ENCODE measurements around the gene THRAP3. TPM values are rescaled to one million over a fixed set of nuclear protein-coding genes. Genes with fewer than 3 reads are reported as not detected.

The THRAP3 gene
- total and polyA plus RNA-seq, 9 of the 15 experiments (the other 6 are each of a cell fraction or from before 2014, with no cell fraction given), result 66.2 to 135 (median 113) TPM

- TF ChIP-seq ZNF655 (CRISPR knock-in tag; IDR thresholded peaks at IDR 0.05) (no peak), TRIM24 (IDR thresholded peaks at IDR 0.05) (peak; percentile 24 to 66; a peak in 3 of 4 replicates), FOSL1 (tag; conservative IDR thresholded peaks at IDR 0.05) (peak; percentile 55), NFIX (CRISPR knock-in tag; IDR thresholded peaks at IDR 0.05; ENCODE audit: low read depth) (no peak), BRD4 (IDR thresholded peaks at IDR 0.05) (peak; percentile 44; the same call in 1 of the 2 replicates), BRF1 (IDR thresholded peaks at IDR 0.05; ENCODE audit: borderline replicate concordance, extremely low read depth, insufficient read length) (no peak), ZNF395 (CRISPR knock-in tag; IDR thresholded peaks at IDR 0.05) (peak; percentile 95), MED1 (CRISPR knock-in tag; IDR thresholded peaks at IDR 0.05; ENCODE audit: borderline replicate concordance) (no peak), ZNF146 (CRISPR knock-in tag; IDR thresholded peaks at IDR 0.05; ENCODE audit: unreplicated experiment) (no peak), ZC3H4 (CRISPR knock-in tag; IDR thresholded peaks at IDR 0.05; ENCODE audit: borderline replicate concordance) (0 out of 2 replicates have a peak, but pooled peaks have one; percentile 11), NR2C1 (IDR thresholded peaks at IDR 0.05) (no peak), NR2C1 (tag; IDR thresholded peaks at IDR 0.05) (peak; percentile 75), DNMT1 (IDR thresholded peaks at IDR 0.05) (no peak), ZNF830 (CRISPR knock-in tag; IDR thresholded peaks at IDR 0.05) (no peak), ZBTB8A (IDR thresholded peaks at IDR 0.05; ENCODE audit: partially characterized antibody) (no peak), FOXO4 (CRISPR knock-in tag; IDR thresholded peaks at IDR 0.05) (no peak), ASH1L (IDR thresholded peaks at IDR 0.05; ENCODE audit: borderline replicate concordance, low read depth, partially characterized antibody) (no peak), ZBED1 (IDR thresholded peaks at IDR 0.05) (no peak), PBX2 (CRISPR knock-in tag; IDR thresholded peaks at IDR 0.05; ENCODE audit: low read depth) (no peak), PBX2 (tag; conservative IDR thresholded peaks at IDR 0.05; ENCODE audit: low read depth) (no peak), ETS2 (tag; IDR thresholded peaks at IDR 0.05; ENCODE audit: borderline replicate concordance, poor library complexity, severe bottlenecking) (no peak)
Measured at GRCh38 chr1:36321119-36321951, 97.1 kb downstream of the THRAP3 start (continued).

Data from K562 (cell line).